Eye (tissue), 1 donor: ENCODE measurements around the gene RPL32.
"Not testable (repeated sequence)": the region's sequence is repeated elsewhere in the genome, so short reads cannot be mapped to it uniquely, and the experiment has no call there.

Experiments
- DNase-seq: peaks from one replicate; pipeline ENCODE4 v3.0.0-alpha.2; 2015

The RPL32 gene

DNA sequence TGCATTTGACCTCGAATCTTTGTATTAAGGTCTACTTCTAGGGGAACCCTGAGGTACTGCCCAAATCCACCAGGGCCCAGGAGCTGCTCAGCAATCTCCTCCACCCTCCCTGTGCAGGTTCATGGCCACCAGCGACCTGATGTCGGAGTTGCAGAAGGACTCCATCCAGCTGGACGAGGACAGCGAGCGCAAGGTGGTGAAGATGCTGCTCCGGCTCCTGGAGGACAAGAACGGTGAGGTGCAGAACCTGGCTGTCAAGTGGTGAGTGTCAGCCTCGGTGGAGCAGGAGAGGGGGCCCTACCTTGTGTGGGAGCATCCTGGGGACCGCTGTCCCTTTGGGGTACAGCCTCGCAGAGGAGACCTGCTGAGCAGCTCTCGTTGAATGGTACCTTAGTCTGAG is 38.0 kb downstream of the RPL32 start:
- no peak for DNase-seq

GRCh38 chr3:12799525-12800440 is 41.6 kb downstream of the RPL32 start:
- DNase-seq: no peak

- DNase-seq: no peak
Observed at GRCh38 chr3:12798559-12799179, 42.7 kb downstream of the RPL32 start.

- DNase-seq: peak; percentile 27
Observed at GRCh38 chr3:12797892-12798558, 43.3 kb downstream of the RPL32 start.

DNA sequence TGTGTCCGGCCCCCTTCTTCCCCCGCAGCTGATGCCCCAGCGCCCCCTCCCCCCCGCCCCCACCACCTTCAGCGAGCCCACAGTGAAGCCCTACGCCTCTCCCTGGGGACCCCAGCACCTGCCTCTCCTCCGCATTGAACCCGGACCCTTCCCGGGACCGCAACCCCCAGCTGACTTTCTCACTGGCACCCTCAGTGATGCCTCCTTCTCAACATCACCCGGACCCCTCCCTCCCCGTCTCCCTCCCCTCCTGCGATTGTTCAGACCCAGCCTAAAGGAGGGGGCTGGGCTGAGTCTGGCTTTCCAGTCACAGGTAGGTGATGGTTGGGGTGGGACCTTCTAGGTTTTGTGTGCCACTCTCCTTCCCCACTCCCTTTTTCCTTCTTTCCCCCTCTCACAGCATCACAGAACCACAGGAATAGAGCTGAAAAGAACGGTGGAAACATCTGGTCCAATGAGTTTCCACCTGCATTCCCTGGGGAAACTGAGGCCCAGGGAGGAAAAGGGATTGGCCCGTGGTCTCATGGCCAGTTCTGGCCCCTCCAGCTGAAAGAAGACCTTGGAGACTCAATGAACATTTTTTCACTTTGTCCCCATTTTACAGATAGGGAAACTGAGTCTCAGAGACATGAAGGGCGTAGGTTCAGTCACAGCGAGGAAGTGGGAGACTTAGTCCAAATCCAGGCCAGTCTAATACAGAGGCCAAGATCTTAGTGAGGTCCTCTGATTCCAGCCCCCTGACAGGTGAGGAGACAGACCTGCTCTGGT is 44.1 kb downstream of the RPL32 start:
- DNase-seq: peak; percentile 40

GRCh38 chr3:12796171-12797123 is 44.9 kb downstream of the RPL32 start, which contains the start of gene CAND2:
Gene CAND2 (plus strand): TSS chr3:12796680. CDS start chr3:12796721, 41 bp downstream.
- DNase-seq: peak; percentile 91

- no peak for DNase-seq
Observed at GRCh38 chr3:12793701-12794100, 47.7 kb downstream of the RPL32 start.

GRCh38 chr3:12791430-12791829 is 49.9 kb downstream of the RPL32 start:
- no peak for DNase-seq

- not testable (repeated sequence) for DNase-seq
Observed at GRCh38 chr3:12787967-12788690, 53.2 kb downstream of the RPL32 start.

- DNase-seq: not testable (repeated sequence)
Observed at GRCh38 chr3:12787346-12787745, 54.0 kb downstream of the RPL32 start.

- no peak for DNase-seq
Observed at GRCh38 chr3:12785096-12785495, 56.3 kb downstream of the RPL32 start.
